Suprapubic skin (tissue), 4 donors: ENCODE data around the gene C6orf47.

Experiments
- POLR2A ChIP-seq, 2 donors: fragments of 450-650 bp; IDR thresholded peaks; one replicate each; pipeline ENCODE4 v1.6.1; 2017; ENCODE audit warnings: antibody characterized with exemption in 2 of 2, mild to moderate bottlenecking in 2 of 2, moderate library complexity in 2 of 2
- POLR2AphosphoS5 ChIP-seq, 3 donors: sonication (generic); formaldehyde crosslinking; IDR thresholded peaks; one replicate each; pipeline ENCODE4 v1.6.1; 2017; ENCODE audit warnings: antibody characterized with exemption in 3 of 3
- TF ChIP-seq, protein P1 (sequence below), 2 donors: fragments of 200-600 bp in 1 of 2; fragments of 450-650 bp in 1 of 2; sonication (generic) in 1 of 2; IDR thresholded peaks; one replicate each; pipeline ENCODE4 v1.5.1; 2016 to 2019; ENCODE audit warnings: antibody characterized with exemption in 2 of 2, mild to moderate bottlenecking in 1 of 2, moderate library complexity in 1 of 2

DNA sequence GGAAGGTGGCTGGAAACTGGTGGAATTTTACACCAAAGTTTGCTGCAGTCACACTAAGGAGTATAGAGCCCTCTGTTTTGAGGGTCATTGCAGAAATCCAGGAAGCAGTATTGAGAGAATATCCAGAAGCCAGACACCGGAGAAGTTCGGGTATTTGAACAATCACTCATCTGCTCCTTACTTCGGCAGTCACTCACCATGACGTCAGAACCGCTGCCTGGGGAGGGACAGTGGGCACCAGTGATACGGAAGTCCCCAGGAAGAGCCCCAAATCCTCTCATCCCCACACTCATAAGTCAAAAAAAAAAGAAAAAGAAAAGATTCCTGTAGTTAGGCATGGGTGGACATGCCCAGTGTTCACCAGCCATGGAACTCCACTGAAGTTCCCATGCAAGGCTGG is 16.3 kb upstream of the C6orf47 start:
- no peak for TF ChIP-seq POLR2A (IDR thresholded peaks at IDR 0.05)
- no peak for TF ChIP-seq POLR2AphosphoS5 (IDR thresholded peaks at IDR 0.05)
- TF ChIP-seq, protein P1, sequence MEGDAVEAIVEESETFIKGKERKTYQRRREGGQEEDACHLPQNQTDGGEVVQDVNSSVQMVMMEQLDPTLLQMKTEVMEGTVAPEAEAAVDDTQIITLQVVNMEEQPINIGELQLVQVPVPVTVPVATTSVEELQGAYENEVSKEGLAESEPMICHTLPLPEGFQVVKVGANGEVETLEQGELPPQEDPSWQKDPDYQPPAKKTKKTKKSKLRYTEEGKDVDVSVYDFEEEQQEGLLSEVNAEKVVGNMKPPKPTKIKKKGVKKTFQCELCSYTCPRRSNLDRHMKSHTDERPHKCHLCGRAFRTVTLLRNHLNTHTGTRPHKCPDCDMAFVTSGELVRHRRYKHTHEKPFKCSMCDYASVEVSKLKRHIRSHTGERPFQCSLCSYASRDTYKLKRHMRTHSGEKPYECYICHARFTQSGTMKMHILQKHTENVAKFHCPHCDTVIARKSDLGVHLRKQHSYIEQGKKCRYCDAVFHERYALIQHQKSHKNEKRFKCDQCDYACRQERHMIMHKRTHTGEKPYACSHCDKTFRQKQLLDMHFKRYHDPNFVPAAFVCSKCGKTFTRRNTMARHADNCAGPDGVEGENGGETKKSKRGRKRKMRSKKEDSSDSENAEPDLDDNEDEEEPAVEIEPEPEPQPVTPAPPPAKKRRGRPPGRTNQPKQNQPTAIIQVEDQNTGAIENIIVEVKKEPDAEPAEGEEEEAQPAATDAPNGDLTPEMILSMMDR (IDR thresholded peaks at IDR 0.05), result no peak
